ENCODE data around the gene MRGPRF.

The MRGPRF gene, protein sequence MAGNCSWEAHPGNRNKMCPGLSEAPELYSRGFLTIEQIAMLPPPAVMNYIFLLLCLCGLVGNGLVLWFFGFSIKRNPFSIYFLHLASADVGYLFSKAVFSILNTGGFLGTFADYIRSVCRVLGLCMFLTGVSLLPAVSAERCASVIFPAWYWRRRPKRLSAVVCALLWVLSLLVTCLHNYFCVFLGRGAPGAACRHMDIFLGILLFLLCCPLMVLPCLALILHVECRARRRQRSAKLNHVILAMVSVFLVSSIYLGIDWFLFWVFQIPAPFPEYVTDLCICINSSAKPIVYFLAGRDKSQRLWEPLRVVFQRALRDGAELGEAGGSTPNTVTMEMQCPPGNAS

GRCh38 chr11:69013009-69013951, at the start of gene MRGPRF:
Gene MRGPRF, minus strand, starts transcription at chr11:69013246. Its CDS starts 3,345 bp downstream, at chr11:69009901.
- DNase-seq: no peak

GRCh38 chr11:69062169-69062855, 49.3 kb upstream of the MRGPRF start:
- DNase-seq: no peak

GRCh38 chr11:69061713-69062053, 48.6 kb upstream of the MRGPRF start:
- no peak for DNase-seq

GRCh38 chr11:69060806-69061712, 48.0 kb upstream of the MRGPRF start:
- DNase-seq: no peak

GRCh38 chr11:69059985-69060384, 46.9 kb upstream of the MRGPRF start:
- DNase-seq: no peak

GRCh38 chr11:69059429-69059828, 46.4 kb upstream of the MRGPRF start:
- no peak for DNase-seq

GRCh38 chr11:69058511-69059270, 45.6 kb upstream of the MRGPRF start:
- no peak for DNase-seq

DNA sequence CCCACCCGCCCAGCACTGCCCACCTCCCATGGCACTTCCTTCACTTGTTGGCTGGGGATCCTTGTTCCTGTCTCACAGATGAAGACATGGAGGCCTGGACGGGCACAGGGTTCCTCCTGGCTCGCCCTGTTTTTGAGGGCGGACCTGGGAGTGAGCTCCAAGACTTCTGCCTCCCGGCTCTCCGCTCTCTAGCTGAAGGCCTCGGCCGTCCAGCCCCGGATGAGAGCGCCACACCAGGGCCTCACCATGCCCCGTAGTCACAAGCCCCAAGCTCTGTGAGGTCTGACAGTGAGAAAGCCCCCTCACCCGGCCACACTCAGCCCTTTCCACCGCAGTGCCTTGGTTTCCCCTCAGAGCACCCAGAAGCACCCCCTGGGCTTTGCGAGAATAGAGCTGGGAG, 44.8 kb upstream of the MRGPRF start:
- no peak for DNase-seq

- no peak for DNase-seq
Measured at GRCh38 chr11:69057236-69057635, 44.2 kb upstream of the MRGPRF start.

GRCh38 chr11:69055598-69056516, 42.8 kb upstream of the MRGPRF start:
- DNase-seq: peak; percentile 38

DNA sequence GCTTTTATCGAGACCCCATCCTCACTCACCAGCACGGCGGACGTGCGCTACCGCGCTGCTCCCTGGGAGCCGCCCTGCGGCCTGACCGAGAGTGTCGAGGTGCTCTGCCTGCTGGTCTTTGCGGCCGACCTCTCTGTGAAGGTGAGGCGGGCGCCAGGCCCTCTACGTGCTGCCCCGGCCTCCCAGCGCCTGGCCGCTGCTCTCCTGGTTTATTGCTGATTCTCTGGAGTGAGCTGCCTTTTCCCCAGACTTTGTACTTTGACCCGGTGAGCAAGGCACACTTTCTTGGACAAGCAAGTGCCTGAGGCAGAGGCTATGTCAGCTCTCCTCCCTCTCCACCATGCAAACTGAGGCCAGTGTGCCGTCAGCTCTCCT, 42.2 kb upstream of the MRGPRF start:
- DNase-seq: no peak

DNA sequence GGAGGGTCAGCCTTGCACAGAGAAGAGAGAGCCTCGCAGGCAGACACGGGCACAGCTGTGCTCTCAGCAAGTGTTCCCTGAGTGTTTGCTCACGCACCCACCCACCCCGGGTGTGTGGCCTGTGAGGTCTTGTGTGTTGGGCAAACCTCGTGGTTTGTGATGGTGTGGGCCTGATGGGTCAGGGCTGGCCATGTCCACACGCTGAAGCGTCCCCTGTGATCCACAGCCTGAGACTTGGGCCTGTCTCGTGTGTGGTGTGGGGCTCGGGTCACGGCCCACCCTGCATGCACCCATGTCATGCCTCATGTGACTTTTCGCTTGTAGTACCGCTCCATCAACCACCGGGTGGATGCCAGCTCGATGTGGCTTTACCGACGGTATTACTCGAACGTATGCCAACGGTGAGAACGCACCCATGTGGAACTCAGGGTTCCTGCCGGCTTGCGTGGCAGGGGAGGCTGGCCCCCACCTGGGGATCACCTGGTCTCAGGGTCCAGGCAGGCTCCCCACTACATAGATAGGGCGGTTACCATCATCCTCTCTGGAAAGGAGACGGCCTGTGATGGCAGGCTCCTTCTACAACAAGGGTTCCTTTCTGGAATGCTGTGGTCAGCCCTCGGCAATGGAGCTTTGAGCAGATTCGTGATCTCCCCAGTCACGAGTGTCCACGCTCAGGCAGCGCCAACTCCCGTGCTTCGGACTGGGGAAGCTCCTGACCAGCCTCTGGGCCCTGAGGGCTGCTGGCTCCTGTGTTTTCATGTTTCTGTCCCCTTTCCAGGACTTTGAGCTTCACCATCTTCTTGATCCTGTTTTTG, 41.6 kb upstream of the MRGPRF start:
- no peak for DNase-seq

- DNase-seq: no peak
Measured at GRCh38 chr11:69053546-69054396, 40.7 kb upstream of the MRGPRF start.

- no peak for DNase-seq
Measured at GRCh38 chr11:69053169-69053477, 40.1 kb upstream of the MRGPRF start.

DNA sequence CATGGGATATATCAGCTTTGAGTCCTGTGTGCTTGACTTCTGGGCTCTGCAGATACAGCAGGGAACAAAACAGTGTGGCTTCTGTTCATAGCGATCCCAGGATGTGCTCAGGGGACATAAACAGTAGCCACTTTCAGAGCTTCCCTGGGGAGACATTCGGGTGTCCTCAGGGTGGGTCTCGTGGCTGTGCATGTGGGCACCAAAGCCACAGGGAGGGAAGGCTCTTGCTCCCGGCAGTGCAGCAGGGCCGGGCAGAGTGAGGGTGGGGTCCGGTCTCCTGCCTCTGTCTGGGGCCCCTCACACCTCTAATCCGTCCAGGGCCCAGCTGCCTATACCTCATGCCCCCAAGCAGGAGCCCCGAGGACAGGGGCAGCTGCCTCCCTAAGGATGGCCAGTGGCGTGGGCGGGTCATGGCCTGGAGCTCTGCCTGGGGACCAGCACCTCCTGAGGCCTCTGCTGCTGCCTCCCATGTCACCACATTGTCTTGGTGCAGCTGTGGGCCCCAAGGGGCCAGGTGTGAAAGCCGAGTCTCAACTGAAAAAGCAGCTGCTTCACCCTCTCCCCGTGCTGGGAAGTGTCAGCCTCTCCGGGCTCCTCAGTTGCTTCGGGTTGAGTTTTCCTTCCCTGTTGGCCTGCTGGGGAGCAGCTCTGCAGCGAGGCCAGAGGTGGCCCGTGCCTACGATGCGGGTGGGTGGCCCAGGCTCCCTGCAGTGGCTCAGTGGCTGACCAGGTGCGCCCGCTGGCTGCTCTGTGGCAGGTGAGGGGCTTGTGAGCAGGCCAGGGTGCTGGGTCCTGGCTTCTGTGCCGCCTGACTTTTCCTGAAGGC, 39.5 kb upstream of the MRGPRF start:
- DNase-seq: no peak

GRCh38 chr11:69051381-69052342, 38.6 kb upstream of the MRGPRF start:
- no peak for DNase-seq

Data from CD4-positive, alpha-beta T cell treated with Interleukin-17A for 1 hour (primary cell).